DND-41 (cell line): ENCODE data around the gene DOCK6.

ENCODE experiments used
- CTCF ChIP-seq: IDR thresholded peaks from 2 replicates; pipeline ENCODE4 v1.5.1; 2012; ENCODE audit warnings: borderline replicate concordance, low read length, moderate library complexity, mild to moderate bottlenecking; ENCODE audit not compliant: poor library complexity, severe bottlenecking; ENCODE audit errors: extremely low read depth
- EZH2 ChIP-seq: IDR thresholded peaks from 3 replicates; pipeline ENCODE4 v1.6.1; 2012; ENCODE audit warnings: borderline replicate concordance, low read depth, mild to moderate bottlenecking, moderate library complexity, low read length, inconsistent platforms; ENCODE audit not compliant: severe bottlenecking

DNA sequence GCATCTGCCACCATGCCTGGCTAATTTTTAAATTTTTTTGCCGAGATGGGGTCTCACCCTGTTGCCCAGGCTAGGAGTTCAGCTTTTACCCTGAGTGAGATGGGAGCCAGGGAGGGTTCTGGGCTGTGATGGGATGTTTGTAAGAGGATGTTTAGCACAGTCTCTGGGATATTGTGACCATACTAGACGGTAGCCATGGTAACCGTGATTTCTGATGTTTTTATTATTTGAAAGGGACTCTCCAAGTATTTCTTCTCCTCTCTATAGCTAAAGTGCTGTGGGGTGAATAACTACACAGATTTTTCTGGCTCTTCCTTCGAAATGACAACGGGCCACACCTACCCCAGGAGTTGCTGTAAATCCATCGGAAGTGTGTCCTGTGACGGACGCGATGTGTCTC lies 44.0 kb upstream of the DOCK6 start:
- TF ChIP-seq CTCF (no peak), EZH2 (no peak)
